DND-41 (cell line): ENCODE results near the gene FARSB.

ENCODE experiments used
- ATAC-seq: fragments of 200-7000 bp; cut with Tn5 transposase; 3 replicates; pipeline ENCODE4 v1.9.1; 2021; ENCODE audit warnings: low read depth; ENCODE audit not compliant: insufficient read depth
- DNase-seq: peaks from one replicate; pipeline ENCODE4 v3.0.0-alpha.2; 2020
- H2AFZ ChIP-seq: 2 replicates; pipeline ENCODE4 v1.6.0; 2012; ENCODE audit warnings: low read depth, low read length
- H3K27ac ChIP-seq: 2 replicates; pipeline ENCODE4 v1.5.1; 2012; ENCODE audit warnings: low read length, inconsistent platforms
- H3K27me3 ChIP-seq: fragments of 200-600 bp; sonication (generic); 2 replicates; pipeline ENCODE4 v1.6.0; 2012; ENCODE audit warnings: low read length, mild to moderate bottlenecking, inconsistent platforms; ENCODE audit not compliant: insufficient read depth, poor library complexity
- H3K36me3 ChIP-seq: 2 replicates; pipeline ENCODE4 v1.5.1; 2012; ENCODE audit warnings: low read length, inconsistent platforms; ENCODE audit not compliant: insufficient read depth
- H3K4me1 ChIP-seq: 2 replicates; pipeline ENCODE4 v1.5.1; 2012; ENCODE audit warnings: mild to moderate bottlenecking, low read length; ENCODE audit not compliant: insufficient read depth
- H3K4me2 ChIP-seq: 2 replicates; pipeline ENCODE4 v1.6.0; 2012; ENCODE audit warnings: mild to moderate bottlenecking, moderate library complexity, low read length, inconsistent platforms; ENCODE audit not compliant: insufficient read depth
- H3K4me3 ChIP-seq, 2 experiments: fragments of 200-600 bp in 1 of 2; shearing (Covaris generic) in 1 of 2; 2 replicates each; pipeline ENCODE4 v1.5.1; 2012 to 2016; ENCODE audit warnings: inconsistent platforms in 2 of 2, low read length in 2 of 2, mild to moderate bottlenecking in 2 of 2, low read depth in 1 of 2, moderate library complexity in 1 of 2
- H3K79me2 ChIP-seq: 2 replicates; pipeline ENCODE4 v1.6.0; 2012; ENCODE audit warnings: low read length, inconsistent platforms; ENCODE audit not compliant: insufficient read depth
- H3K9ac ChIP-seq: 2 replicates; pipeline ENCODE4 v1.6.0; 2012; ENCODE audit warnings: low read depth, mild to moderate bottlenecking, inconsistent platforms, low read length, moderate library complexity
- H3K9me3 ChIP-seq: 2 replicates; pipeline ENCODE4 v1.5.1; 2012; ENCODE audit warnings: low read length, moderate library complexity, mild to moderate bottlenecking, inconsistent platforms; ENCODE audit not compliant: insufficient read depth, severe bottlenecking
- H4K20me1 ChIP-seq: 2 replicates; pipeline ENCODE4 v1.6.0; 2012; ENCODE audit warnings: low read length; ENCODE audit not compliant: insufficient read depth
- EZH2 ChIP-seq: IDR thresholded peaks from 3 replicates; pipeline ENCODE4 v1.6.1; 2012; ENCODE audit warnings: borderline replicate concordance, low read depth, mild to moderate bottlenecking, moderate library complexity, low read length, inconsistent platforms; ENCODE audit not compliant: severe bottlenecking
- TF ChIP-seq, protein P1 (sequence below): IDR thresholded peaks from 2 replicates; pipeline ENCODE4 v1.5.1; 2012; ENCODE audit warnings: borderline replicate concordance, low read length, moderate library complexity, mild to moderate bottlenecking; ENCODE audit not compliant: poor library complexity, severe bottlenecking; ENCODE audit errors: extremely low read depth

The FARSB gene

DNA sequence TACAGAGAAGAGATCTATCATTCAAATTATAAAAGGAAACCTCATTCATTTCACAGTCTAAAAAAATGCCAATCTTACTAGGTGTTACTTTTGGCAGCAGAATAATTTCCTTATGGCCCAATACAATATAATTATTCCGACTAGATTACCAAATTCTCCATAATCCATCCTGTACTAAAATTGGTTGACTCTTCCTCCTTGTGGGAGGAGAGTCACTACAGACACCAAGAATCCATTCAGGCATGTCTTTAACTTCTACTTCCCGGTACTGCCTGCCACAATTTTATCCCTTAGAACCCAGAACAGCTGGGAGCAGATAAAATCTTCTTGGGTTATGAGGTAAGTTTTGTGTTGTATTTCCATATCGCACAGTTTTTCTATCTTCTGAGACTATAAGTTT is 9.9 kb downstream of the FARSB start:
- Histone ChIP-seq H3K27ac (no peak overlapping the region), H3K4me2 (no peak overlapping the region), H3K4me1 (peaks cover 5% of the 10 kb centered on the region; the same call in 1 of the 2 replicates), H3K27me3 (no peaks in the 10 kb centered on the region), H3K9ac (no peak overlapping the region), H2AFZ (no peak overlapping the region), H3K36me3 (peaks cover 76% of the 10 kb centered on the region), H4K20me1 (peaks cover 27% of the 10 kb centered on the region; the same call in 1 of the 2 replicates), H3K79me2 (peaks cover 51% of the 10 kb centered on the region), H3K9me3 (no peaks in the 10 kb centered on the region), H3K4me3 (no peak overlapping the region)
- DNase-seq (no peak), ATAC-seq (no peak)
- no peak for TF ChIP-seq EZH2
- TF ChIP-seq, protein P1, sequence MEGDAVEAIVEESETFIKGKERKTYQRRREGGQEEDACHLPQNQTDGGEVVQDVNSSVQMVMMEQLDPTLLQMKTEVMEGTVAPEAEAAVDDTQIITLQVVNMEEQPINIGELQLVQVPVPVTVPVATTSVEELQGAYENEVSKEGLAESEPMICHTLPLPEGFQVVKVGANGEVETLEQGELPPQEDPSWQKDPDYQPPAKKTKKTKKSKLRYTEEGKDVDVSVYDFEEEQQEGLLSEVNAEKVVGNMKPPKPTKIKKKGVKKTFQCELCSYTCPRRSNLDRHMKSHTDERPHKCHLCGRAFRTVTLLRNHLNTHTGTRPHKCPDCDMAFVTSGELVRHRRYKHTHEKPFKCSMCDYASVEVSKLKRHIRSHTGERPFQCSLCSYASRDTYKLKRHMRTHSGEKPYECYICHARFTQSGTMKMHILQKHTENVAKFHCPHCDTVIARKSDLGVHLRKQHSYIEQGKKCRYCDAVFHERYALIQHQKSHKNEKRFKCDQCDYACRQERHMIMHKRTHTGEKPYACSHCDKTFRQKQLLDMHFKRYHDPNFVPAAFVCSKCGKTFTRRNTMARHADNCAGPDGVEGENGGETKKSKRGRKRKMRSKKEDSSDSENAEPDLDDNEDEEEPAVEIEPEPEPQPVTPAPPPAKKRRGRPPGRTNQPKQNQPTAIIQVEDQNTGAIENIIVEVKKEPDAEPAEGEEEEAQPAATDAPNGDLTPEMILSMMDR: no peak

DNA sequence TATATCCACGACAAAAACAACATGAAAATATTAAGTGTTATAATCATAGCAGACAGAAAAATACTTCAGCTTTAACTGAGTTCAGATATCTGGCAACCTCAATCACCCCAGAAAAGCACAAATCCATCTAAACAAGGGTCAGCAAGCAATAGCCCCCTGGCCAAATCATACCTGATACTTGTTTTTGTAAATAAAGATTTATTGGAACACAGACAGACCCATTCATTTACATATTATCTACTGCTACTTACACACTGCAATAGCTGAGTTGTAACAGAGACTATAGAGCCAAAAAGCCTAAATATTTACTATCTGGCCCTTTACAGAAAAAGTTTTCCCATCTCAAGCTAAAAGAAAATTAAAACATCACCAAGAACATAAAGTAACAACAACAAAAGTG is 12.8 kb downstream of the FARSB start:
- TF ChIP-seq, protein P1: no peak
- TF ChIP-seq EZH2: no peak
- ATAC-seq (no peak), DNase-seq (no peak)
- Histone ChIP-seq H4K20me1 (peaks cover 5% of the 10 kb centered on the region; the same call in 1 of the 2 replicates), H3K4me3 (no peak overlapping the region), H3K27ac (no peak overlapping the region), H3K79me2 (peaks cover 25% of the 10 kb centered on the region), H3K4me2 (no peak overlapping the region), H3K9ac (no peak overlapping the region), H3K4me1 (no peaks in the 10 kb centered on the region), H2AFZ (no peak overlapping the region), H3K36me3 (peaks cover 87% of the 10 kb centered on the region), H3K9me3 (no peaks in the 10 kb centered on the region), H3K27me3 (no peaks in the 10 kb centered on the region)

DNA sequence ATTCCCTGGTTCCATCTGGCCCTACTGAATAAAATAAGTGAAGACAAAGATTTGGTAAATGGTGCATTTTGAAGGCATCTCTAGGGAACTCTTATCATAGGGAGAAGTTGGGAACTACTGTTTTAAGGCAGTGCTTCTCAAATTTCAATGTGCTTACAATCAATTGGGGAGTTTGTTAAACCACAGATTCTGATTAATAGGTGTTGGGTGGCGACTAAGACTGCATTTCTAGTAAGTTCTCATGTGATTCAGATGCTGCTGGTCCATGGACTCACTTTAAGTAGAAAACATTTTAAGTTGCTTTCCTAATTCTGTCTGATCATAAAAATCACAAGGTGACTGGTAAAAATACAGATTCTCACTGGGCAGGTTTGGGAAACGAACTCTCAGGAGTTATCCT is 14.6 kb downstream of the FARSB start:
- Histone ChIP-seq H3K27me3 (no peaks in the 10 kb centered on the region), H3K9ac (no peak overlapping the region), H3K36me3 (peaks cover 88% of the 10 kb centered on the region), H3K27ac (no peak overlapping the region), H2AFZ (no peak overlapping the region), H3K4me1 (no peaks in the 10 kb centered on the region), H3K4me3 (no peak overlapping the region), H3K9me3 (no peaks in the 10 kb centered on the region), H3K4me2 (no peak overlapping the region), H4K20me1 (no peaks in the 10 kb centered on the region), H3K79me2 (peaks cover 18% of the 10 kb centered on the region)
- no peak for TF ChIP-seq EZH2
- DNase-seq: no peak
- no peak for ATAC-seq

DNA sequence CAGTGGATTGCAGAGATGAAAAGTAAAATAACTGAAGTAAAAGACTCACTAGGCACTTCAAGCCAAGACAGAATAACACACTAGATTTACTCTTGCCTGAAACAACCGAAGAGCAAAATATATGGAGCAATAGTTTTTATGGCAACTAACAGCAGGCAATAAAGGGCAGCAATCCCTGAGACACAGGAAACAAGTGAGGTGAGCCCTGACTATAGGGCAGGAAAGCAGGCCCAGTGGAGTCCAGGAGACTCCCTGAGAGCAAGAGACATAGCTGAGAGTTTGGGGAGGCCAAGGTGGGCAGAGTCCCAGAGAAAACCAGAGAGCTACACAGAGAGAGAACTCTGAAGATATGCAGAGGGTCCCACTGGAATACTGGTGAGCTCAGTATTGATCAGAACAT is 18.8 kb downstream of the FARSB start:
- Histone ChIP-seq H3K9me3 (no peaks in the 10 kb centered on the region), H3K36me3 (peaks cover 91% of the 10 kb centered on the region), H4K20me1 (no peaks in the 10 kb centered on the region), H3K79me2 (peaks cover 5% of the 10 kb centered on the region; the same call in 1 of the 2 replicates), H3K9ac (no peak overlapping the region), H3K27ac (no peak overlapping the region), H3K4me2 (no peak overlapping the region), H2AFZ (no peak overlapping the region), H3K4me3 (no peak overlapping the region), H3K4me1 (no peaks in the 10 kb centered on the region), H3K27me3 (no peaks in the 10 kb centered on the region)
- DNase-seq: no peak
- TF ChIP-seq EZH2: no peak
- TF ChIP-seq, protein P1: no peak
- ATAC-seq: no peak
